ENCODE measurements around the gene CYB5B.

The CYB5B gene

GRCh38 chr16:69495821-69496220, 71.4 kb downstream of the CYB5B start:
- no peaks in the 10 kb centered on the region for H3F3A ChIP-seq (ENCODE audit: insufficient read depth, low read length)
- H3K4me2 ChIP-seq (ENCODE audit: low read depth, low read length), result no peak overlapping the region
- H3K4me3 ChIP-seq (ENCODE audit: low read length), result no peak overlapping the region
- no peaks in the 10 kb centered on the region for H3K9me3 ChIP-seq (replicated peaks; ENCODE audit: insufficient read depth, low read length)
- no peak for TF ChIP-seq CTCF (IDR thresholded peaks at IDR 0.05; ENCODE audit: low read length)
- no peak for TF ChIP-seq EZH2phosphoT487 (IDR thresholded peaks at IDR 0.05; ENCODE audit: low read length)
- no peak for TF ChIP-seq EZH2 (optimal IDR thresholded peaks at IDR 0.05; ENCODE audit: low read depth, low read length)
- no peaks in the 10 kb centered on the region for H3K36me3 ChIP-seq (replicated peaks; ENCODE audit: insufficient read depth, low read length)
- no peak overlapping the region for H3K9ac ChIP-seq (ENCODE audit: low read length)
- H3K79me2 ChIP-seq (ENCODE audit: low read length), result no peaks in the 10 kb centered on the region
- H2AFZ ChIP-seq (ENCODE audit: low read length), result no peak overlapping the region
- no peaks in the 10 kb centered on the region for H4K20me1 ChIP-seq (ENCODE audit: insufficient read depth, low read length)
- H3K27me3 ChIP-seq (replicated peaks; ENCODE audit: insufficient read depth, low read length), result no peaks in the 10 kb centered on the region
- no peaks in the 10 kb centered on the region for H3K9me2 ChIP-seq (replicated peaks; ENCODE audit: insufficient read depth, low read length)
- no peak for DNase-seq
- no peaks in the 10 kb centered on the region for H3K4me1 ChIP-seq (ENCODE audit: low read length)
- no peak overlapping the region for H3K27ac ChIP-seq (ENCODE audit: low read length)

DNA sequence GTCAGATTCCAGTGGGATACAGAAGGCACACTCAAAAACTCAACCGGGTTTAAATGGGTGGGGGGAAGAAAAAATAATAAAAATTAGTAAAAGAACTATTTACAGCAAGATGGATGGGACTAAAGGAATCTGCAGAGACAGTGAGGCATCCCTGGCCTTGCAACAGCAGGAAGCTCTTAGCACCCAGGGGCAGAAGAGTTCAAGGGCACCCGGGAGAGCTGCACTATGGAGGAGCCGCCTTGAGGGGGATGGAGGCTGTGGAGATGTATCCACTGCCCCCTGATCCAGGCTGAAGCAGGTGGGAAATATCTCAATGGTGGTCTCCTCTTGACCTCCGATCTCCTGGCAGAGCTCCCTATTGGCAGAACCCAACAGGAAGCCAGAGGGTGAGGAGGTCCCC, 72.0 kb downstream of the CYB5B start:
- Histone ChIP-seq H3K9ac (ENCODE audit: low read length) (no peak overlapping the region), H3F3A (ENCODE audit: insufficient read depth, low read length) (no peaks in the 10 kb centered on the region), H3K27ac (ENCODE audit: low read length) (no peak overlapping the region), H3K4me2 (ENCODE audit: low read depth, low read length) (no peak overlapping the region), H3K9me2 (replicated peaks; ENCODE audit: insufficient read depth, low read length) (no peaks in the 10 kb centered on the region), H3K36me3 (replicated peaks; ENCODE audit: insufficient read depth, low read length) (no peaks in the 10 kb centered on the region), H3K4me3 (ENCODE audit: low read length) (no peak overlapping the region), H3K27me3 (replicated peaks; ENCODE audit: insufficient read depth, low read length) (no peaks in the 10 kb centered on the region), H3K9me3 (replicated peaks; ENCODE audit: insufficient read depth, low read length) (no peaks in the 10 kb centered on the region), H3K79me2 (ENCODE audit: low read length) (no peaks in the 10 kb centered on the region), H2AFZ (ENCODE audit: low read length) (no peak overlapping the region), H4K20me1 (ENCODE audit: insufficient read depth, low read length) (no peaks in the 10 kb centered on the region), H3K4me1 (ENCODE audit: low read length) (no peaks in the 10 kb centered on the region)
- TF ChIP-seq CTCF (IDR thresholded peaks at IDR 0.05; ENCODE audit: low read length) (no peak), EZH2 (optimal IDR thresholded peaks at IDR 0.05; ENCODE audit: low read depth, low read length) (no peak), EZH2phosphoT487 (IDR thresholded peaks at IDR 0.05; ENCODE audit: low read length) (no peak)
- DNase-seq, result no peak

DNA sequence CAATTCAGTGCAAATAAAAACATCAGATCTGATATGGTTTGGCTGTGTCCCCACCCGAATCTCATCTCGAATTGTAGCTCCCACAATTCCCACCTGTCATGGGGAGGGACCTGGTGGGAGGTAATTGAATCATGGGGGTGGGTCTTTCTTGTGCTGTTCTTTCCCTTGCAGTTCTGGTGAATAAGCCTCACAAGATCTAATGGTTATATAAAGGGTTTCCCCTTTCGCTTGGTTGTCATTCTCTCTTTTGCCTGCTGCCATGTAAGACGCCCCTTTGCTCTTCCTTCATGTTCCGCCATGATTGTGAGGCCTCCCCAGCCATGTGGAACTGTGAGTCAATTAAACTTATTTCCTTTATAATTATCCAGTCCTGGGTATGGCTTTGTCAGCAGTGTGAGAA, 72.5 kb downstream of the CYB5B start:
- no peak for DNase-seq
- no peak for TF ChIP-seq EZH2phosphoT487 (IDR thresholded peaks at IDR 0.05; ENCODE audit: low read length)

GRCh38 chr16:69497876-69498596, 73.6 kb downstream of the CYB5B start:
- H3F3A ChIP-seq (ENCODE audit: insufficient read depth, low read length), result peaks cover 4% of the 10 kb centered on the region; the same call in 1 of the 2 replicates
- no peaks in the 10 kb centered on the region for H3K36me3 ChIP-seq (replicated peaks; ENCODE audit: insufficient read depth, low read length)
- H2AFZ ChIP-seq (ENCODE audit: low read length), result no peak overlapping the region
- DNase-seq, result no peak
- no peak for TF ChIP-seq EZH2phosphoT487 (IDR thresholded peaks at IDR 0.05; ENCODE audit: low read length)
- no peak for TF ChIP-seq EZH2 (optimal IDR thresholded peaks at IDR 0.05; ENCODE audit: low read depth, low read length)
- TF ChIP-seq CTCF (IDR thresholded peaks at IDR 0.05; ENCODE audit: low read length), result no peak
- H3K4me1 ChIP-seq (ENCODE audit: low read length), result peaks cover 3% of the 10 kb centered on the region; the same call in 1 of the 2 replicates
- H3K4me3 ChIP-seq (ENCODE audit: low read length), result no peak overlapping the region
- no peaks in the 10 kb centered on the region for H3K9me3 ChIP-seq (replicated peaks; ENCODE audit: insufficient read depth, low read length)
- H3K27me3 ChIP-seq (replicated peaks; ENCODE audit: insufficient read depth, low read length), result no peaks in the 10 kb centered on the region
- no peak overlapping the region for H3K9ac ChIP-seq (ENCODE audit: low read length)
- no peak overlapping the region for H3K27ac ChIP-seq (ENCODE audit: low read length)
- no peaks in the 10 kb centered on the region for H4K20me1 ChIP-seq (ENCODE audit: insufficient read depth, low read length)
- H3K79me2 ChIP-seq (ENCODE audit: low read length), result no peaks in the 10 kb centered on the region
- H3K4me2 ChIP-seq (ENCODE audit: low read depth, low read length), result no peak overlapping the region
- no peaks in the 10 kb centered on the region for H3K9me2 ChIP-seq (replicated peaks; ENCODE audit: insufficient read depth, low read length)

More for the DNA sequence above, 72.5 kb downstream of the CYB5B start:
- Histone ChIP-seq H3K4me1 (ENCODE audit: low read length) (no peaks in the 10 kb centered on the region), H3K4me3 (ENCODE audit: low read length) (no peak overlapping the region), H3K9ac (ENCODE audit: low read length) (no peak overlapping the region), H3K4me2 (ENCODE audit: low read depth, low read length) (no peak overlapping the region), H3K27ac (ENCODE audit: low read length) (no peak overlapping the region), H2AFZ (ENCODE audit: low read length) (no peak overlapping the region), H3K79me2 (ENCODE audit: low read length) (no peaks in the 10 kb centered on the region), H4K20me1 (ENCODE audit: insufficient read depth, low read length) (no peaks in the 10 kb centered on the region), H3K9me3 (replicated peaks; ENCODE audit: insufficient read depth, low read length) (no peaks in the 10 kb centered on the region), H3F3A (ENCODE audit: insufficient read depth, low read length) (no peaks in the 10 kb centered on the region), H3K9me2 (replicated peaks; ENCODE audit: insufficient read depth, low read length) (no peaks in the 10 kb centered on the region), H3K36me3 (replicated peaks; ENCODE audit: insufficient read depth, low read length) (no peaks in the 10 kb centered on the region), H3K27me3 (replicated peaks; ENCODE audit: insufficient read depth, low read length) (no peaks in the 10 kb centered on the region)
